Transverse colon (tissue), 4 donors: ENCODE measurements around the gene POLR3C.

ENCODE experiments used
- EP300 ChIP-seq: sonication (generic); formaldehyde crosslinking; IDR thresholded peaks from one replicate; pipeline ENCODE4 v1.6.1; 2017; ENCODE audit warnings: antibody characterized with exemption, low read depth
- POLR2A ChIP-seq: fragments of 450-650 bp; IDR thresholded peaks from one replicate; pipeline ENCODE4 v1.6.1; 2016; ENCODE audit warnings: antibody characterized with exemption, mild to moderate bottlenecking, moderate library complexity
- POLR2AphosphoS5 ChIP-seq, 3 donors: sonication (generic); formaldehyde crosslinking; IDR thresholded peaks; one replicate each; pipeline ENCODE4 v1.6.1; 2016; ENCODE audit warnings: antibody characterized with exemption in 3 of 3
- TF ChIP-seq, protein P1 (sequence below), 5 experiments: fragments of 200-600 bp in 3 of 5; fragments of 450-650 bp in 2 of 5; sonication (generic) in 3 of 5; IDR thresholded peaks; 1 replicate in 2 of 5; 2 replicates in 3 of 5; pipeline ENCODE4 v1.5.1; 2016 to 2017; ENCODE audit warnings: antibody characterized with exemption in 5 of 5, inconsistent platforms in 3 of 5, mild to moderate bottlenecking in 2 of 5, moderate library complexity in 1 of 5

- TF ChIP-seq, protein P1, sequence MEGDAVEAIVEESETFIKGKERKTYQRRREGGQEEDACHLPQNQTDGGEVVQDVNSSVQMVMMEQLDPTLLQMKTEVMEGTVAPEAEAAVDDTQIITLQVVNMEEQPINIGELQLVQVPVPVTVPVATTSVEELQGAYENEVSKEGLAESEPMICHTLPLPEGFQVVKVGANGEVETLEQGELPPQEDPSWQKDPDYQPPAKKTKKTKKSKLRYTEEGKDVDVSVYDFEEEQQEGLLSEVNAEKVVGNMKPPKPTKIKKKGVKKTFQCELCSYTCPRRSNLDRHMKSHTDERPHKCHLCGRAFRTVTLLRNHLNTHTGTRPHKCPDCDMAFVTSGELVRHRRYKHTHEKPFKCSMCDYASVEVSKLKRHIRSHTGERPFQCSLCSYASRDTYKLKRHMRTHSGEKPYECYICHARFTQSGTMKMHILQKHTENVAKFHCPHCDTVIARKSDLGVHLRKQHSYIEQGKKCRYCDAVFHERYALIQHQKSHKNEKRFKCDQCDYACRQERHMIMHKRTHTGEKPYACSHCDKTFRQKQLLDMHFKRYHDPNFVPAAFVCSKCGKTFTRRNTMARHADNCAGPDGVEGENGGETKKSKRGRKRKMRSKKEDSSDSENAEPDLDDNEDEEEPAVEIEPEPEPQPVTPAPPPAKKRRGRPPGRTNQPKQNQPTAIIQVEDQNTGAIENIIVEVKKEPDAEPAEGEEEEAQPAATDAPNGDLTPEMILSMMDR (IDR thresholded peaks at IDR 0.05), result no peak
- TF ChIP-seq POLR2A (no peak), EP300 (no peak), POLR2AphosphoS5 (IDR thresholded peaks at IDR 0.05) (no peak)
Observed at GRCh38 chr1:145799806-145800205, 24.2 kb upstream of the POLR3C start.
